DND-41 (cell line): ENCODE measurements around the gene STRN3.

Experiments used
- EZH2 ChIP-seq: IDR thresholded peaks from 3 replicates; pipeline ENCODE4 v1.6.1; 2012; ENCODE audit warnings: borderline replicate concordance, low read depth, mild to moderate bottlenecking, moderate library complexity, low read length, inconsistent platforms; ENCODE audit not compliant: severe bottlenecking
- TF ChIP-seq, protein P1 (sequence below): IDR thresholded peaks from 2 replicates; pipeline ENCODE4 v1.5.1; 2012; ENCODE audit warnings: borderline replicate concordance, low read length, moderate library complexity, mild to moderate bottlenecking; ENCODE audit not compliant: poor library complexity, severe bottlenecking; ENCODE audit errors: extremely low read depth

DNA sequence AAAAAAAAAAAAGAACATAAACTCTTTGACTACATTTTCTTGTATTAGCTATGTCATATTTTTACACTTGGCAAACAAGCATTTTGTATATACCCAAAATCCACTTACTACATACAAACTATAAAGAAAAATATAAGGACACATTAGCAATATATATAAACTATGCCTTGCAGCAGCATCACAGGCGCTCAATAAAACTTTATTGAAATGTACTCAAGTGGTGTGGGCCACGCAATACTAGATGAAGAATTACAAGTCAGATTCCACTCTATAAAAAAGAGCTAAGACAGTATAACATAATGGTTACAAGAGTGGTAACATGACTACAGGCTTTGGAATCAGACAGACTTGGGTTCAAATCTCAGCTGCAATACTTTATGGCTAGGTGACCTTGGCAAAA is 3.8 kb downstream of the STRN3 start:
- TF ChIP-seq EZH2: no peak
- TF ChIP-seq, protein P1, sequence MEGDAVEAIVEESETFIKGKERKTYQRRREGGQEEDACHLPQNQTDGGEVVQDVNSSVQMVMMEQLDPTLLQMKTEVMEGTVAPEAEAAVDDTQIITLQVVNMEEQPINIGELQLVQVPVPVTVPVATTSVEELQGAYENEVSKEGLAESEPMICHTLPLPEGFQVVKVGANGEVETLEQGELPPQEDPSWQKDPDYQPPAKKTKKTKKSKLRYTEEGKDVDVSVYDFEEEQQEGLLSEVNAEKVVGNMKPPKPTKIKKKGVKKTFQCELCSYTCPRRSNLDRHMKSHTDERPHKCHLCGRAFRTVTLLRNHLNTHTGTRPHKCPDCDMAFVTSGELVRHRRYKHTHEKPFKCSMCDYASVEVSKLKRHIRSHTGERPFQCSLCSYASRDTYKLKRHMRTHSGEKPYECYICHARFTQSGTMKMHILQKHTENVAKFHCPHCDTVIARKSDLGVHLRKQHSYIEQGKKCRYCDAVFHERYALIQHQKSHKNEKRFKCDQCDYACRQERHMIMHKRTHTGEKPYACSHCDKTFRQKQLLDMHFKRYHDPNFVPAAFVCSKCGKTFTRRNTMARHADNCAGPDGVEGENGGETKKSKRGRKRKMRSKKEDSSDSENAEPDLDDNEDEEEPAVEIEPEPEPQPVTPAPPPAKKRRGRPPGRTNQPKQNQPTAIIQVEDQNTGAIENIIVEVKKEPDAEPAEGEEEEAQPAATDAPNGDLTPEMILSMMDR: no peak
